ENCODE data around the gene MINDY4.

GRCh38 chr7:30760514-30761213 is 10.6 kb upstream of the MINDY4 start:
- no peak for TF ChIP-seq CTCF (CRISPR knock-in tag; IDR thresholded peaks at IDR 0.05)
- no peak for TF ChIP-seq ZHX1 (CRISPR knock-in tag; IDR thresholded peaks at IDR 0.05; ENCODE audit: low read depth)
- no peak for TF ChIP-seq KLF12 (CRISPR knock-in tag; IDR thresholded peaks at IDR 0.05; ENCODE audit: borderline replicate concordance)
- TF ChIP-seq NBN (conservative IDR thresholded peaks at IDR 0.05) = no peak
- TF ChIP-seq NR2F1 (CRISPR knock-in tag; IDR thresholded peaks at IDR 0.05) = no peak
- no peak for TF ChIP-seq HDAC6 (IDR thresholded peaks at IDR 0.05; ENCODE audit: low read depth, low read length)
- no peak for TF ChIP-seq RXRA (CRISPR knock-in tag; IDR thresholded peaks at IDR 0.05)
- no peak for TF ChIP-seq NR2C2 (CRISPR knock-in tag; IDR thresholded peaks at IDR 0.05; ENCODE audit: borderline replicate concordance)

All from HepG2 (cell line).